Stimulated activated CD4-positive, alpha-beta T cell treated with anti-CD3 and anti-CD28 coated beads, Interleukin-12 subunit alpha, Interleukin-12 subunit beta, amount 100 ng/mL, for 4 hours (primary cell): ENCODE data around the gene ASTL.
"Not testable (repeated sequence)": the region's sequence is repeated elsewhere in the genome, so short reads cannot be mapped to it uniquely, and the experiment has no call there.

Experiments used
- DNase-seq: peaks from one replicate; pipeline ENCODE4 v3.0.0-alpha.2; 2020

The ASTL gene

GRCh38 chr2:96145036-96145847 lies 6.9 kb upstream of the ASTL start, which contains the start of gene DUSP2:
TSS of gene DUSP2 (minus strand) at chr2:96145440. CDS start at chr2:96145354, 86 bp downstream.
- DNase-seq = peak; percentile 94

GRCh38 chr2:96144481-96145035 lies 6.3 kb upstream of the ASTL start:
- peak; percentile 65 for DNase-seq

GRCh38 chr2:96143848-96144480 lies 5.7 kb upstream of the ASTL start:
- peak; percentile 51 for DNase-seq

- no peak for DNase-seq
These were observed 5.0 kb upstream of the ASTL start for GRCh38 chr2:96143231-96143847.

GRCh38 chr2:96142217-96143113 lies 4.2 kb upstream of the ASTL start:
- DNase-seq = peak; percentile 78

- DNase-seq = not testable (repeated sequence)
These were observed 3.3 kb upstream of the ASTL start for GRCh38 chr2:96141624-96141967.

- DNase-seq = no peak
These were observed 2.8 kb upstream of the ASTL start for GRCh38 chr2:96140941-96141623.

GRCh38 chr2:96139181-96139758 lies 968 bp upstream of the ASTL start:
- DNase-seq = no peak

- no peak for DNase-seq
These were observed 752 bp downstream of the ASTL start for GRCh38 chr2:96137321-96138178.

- no peak for DNase-seq
These were observed 2.1 kb downstream of the ASTL start for GRCh38 chr2:96136129-96136720.

- no peak for DNase-seq
These were observed 2.7 kb downstream of the ASTL start for GRCh38 chr2:96135621-96136020.

- no peak for DNase-seq
These were observed 3.1 kb downstream of the ASTL start for GRCh38 chr2:96135171-96135570.

GRCh38 chr2:96134421-96134820 lies 3.9 kb downstream of the ASTL start:
- no peak for DNase-seq

GRCh38 chr2:96131813-96132745 lies 6.2 kb downstream of the ASTL start:
- no peak for DNase-seq

GRCh38 chr2:96131152-96131812 lies 7.0 kb downstream of the ASTL start:
- no peak for DNase-seq

- no peak for DNase-seq
These were observed 7.8 kb downstream of the ASTL start for GRCh38 chr2:96130483-96130882.

GRCh38 chr2:96129528-96130120 lies 8.7 kb downstream of the ASTL start:
- DNase-seq = no peak

GRCh38 chr2:96128456-96128855 lies 9.8 kb downstream of the ASTL start:
- DNase-seq = no peak
